HG03457 (cell line): ENCODE data around the gene SH3TC2.
A peak's percentile ranks its signal among the peaks of the same experiment; 100 is the strongest.

Source experiments
- ATAC-seq: cut with Tn5 transposase; IDR thresholded peaks from one replicate; pipeline ENCODE4 v1.9.1; 2021; ENCODE audit warnings: moderate number of reproducible peaks; ENCODE audit not compliant: unreplicated experiment

Gene SH3TC2

DNA sequence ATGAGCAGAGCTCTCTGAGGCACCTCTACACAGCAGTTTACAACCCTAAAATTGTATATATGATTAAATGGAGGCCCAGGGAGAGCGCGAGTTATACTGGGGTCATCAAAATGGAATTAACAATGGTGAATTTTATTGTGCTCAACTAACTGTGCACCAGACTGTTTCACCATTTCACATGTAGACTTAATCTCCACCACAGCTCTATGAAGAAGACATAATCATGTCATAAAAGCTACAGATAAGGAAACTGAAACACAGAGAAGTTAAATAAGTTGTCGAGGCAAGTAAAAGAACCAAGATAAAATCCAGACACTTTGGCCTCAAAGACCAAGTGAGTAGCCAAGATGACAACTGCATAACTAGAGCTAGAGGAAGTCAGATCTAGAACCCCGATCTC is 1.5 kb downstream of the SH3TC2 start:
- no peak for ATAC-seq

GRCh38 chr5:149060325-149060724 is 2.5 kb downstream of the SH3TC2 start:
- no peak for ATAC-seq

DNA sequence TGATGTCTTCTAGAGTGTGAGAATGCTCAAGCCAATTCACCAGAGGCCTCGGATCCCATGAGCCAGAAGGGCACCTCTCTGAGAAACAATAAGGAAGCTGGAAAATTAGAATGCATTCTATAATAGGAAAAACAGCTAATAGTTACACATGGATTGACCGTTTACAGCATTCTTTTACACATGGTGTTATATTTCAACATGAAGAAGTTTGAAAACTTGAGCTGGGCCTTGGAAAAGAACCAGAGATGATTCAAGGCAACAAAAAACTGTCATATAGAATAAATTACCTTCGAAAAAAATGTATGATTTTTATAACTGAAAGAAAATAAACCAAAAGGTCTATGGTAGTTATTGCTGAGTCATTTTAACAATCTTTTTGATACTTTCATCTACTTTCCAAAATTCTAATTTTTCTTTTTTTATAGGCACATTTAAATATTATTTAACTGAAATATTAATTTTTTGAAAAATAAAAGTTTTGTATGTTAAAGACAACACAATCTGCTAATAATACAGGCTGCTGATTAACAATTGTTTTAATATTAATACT is 6.2 kb downstream of the SH3TC2 start:
- no peak for ATAC-seq

DNA sequence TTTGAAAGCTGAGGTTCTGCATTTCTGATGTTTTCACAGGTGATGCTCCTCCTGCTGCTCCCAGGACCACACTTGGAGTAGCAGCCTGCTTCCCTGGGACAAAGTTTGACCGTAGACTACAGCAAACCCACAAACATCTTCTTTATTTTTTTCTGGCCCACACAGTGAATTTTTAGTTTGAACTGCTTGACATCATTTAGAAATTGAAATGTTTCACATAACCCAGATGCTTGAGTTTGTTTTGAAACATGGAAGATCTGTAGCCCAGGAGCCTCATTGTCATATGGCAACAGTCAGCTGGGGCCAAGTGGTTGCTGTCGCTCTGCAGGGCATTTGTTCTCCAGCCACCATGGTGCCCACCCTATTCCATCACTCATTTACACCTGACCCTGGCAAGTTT is 8.4 kb downstream of the SH3TC2 start:
- ATAC-seq: no peak

GRCh38 chr5:149053072-149053695 is 9.7 kb downstream of the SH3TC2 start:
- ATAC-seq: no peak

- ATAC-seq: no peak
Measured at GRCh38 chr5:149049371-149049781, 13.5 kb downstream of the SH3TC2 start.

- ATAC-seq: no peak
Measured at GRCh38 chr5:149048811-149049210, 14.1 kb downstream of the SH3TC2 start.

DNA sequence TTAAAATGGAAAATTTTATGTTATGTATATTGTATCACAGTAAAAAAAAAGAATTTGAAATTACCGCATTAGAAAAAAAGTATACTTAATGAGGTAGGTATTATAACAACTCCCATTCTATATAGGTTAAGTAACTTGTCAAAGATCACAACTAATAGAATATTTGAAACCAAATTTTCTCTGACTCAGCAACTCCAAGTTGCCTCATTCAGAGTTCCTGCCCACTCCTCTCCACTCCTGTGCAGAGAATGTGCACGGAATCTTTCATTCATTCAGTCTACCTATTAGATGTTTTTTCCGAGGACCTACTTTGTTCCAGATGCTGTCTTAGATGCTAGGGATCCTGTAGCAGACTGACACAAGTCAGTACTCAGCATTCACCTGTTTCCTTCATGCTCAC is 15.4 kb downstream of the SH3TC2 start:
- ATAC-seq: no peak

GRCh38 chr5:149046196-149046829 is 16.5 kb downstream of the SH3TC2 start:
- no peak for ATAC-seq

DNA sequence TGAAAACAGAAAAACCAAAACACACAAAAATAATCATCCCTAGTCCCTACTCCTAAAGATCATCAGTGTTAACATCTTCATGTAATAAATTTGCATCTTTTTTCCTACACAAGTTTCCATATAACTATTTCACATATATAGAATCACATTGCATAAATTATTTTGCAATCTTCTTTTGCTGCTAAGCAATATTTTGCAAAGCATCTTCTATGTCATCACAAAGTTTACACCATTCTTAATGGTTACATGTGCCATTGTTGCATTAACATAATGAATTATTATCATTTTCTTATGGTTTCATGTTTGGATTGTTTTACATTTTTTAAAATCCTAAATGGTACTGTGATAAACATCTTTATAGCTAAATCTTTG is 17.8 kb downstream of the SH3TC2 start:
- no peak for ATAC-seq

DNA sequence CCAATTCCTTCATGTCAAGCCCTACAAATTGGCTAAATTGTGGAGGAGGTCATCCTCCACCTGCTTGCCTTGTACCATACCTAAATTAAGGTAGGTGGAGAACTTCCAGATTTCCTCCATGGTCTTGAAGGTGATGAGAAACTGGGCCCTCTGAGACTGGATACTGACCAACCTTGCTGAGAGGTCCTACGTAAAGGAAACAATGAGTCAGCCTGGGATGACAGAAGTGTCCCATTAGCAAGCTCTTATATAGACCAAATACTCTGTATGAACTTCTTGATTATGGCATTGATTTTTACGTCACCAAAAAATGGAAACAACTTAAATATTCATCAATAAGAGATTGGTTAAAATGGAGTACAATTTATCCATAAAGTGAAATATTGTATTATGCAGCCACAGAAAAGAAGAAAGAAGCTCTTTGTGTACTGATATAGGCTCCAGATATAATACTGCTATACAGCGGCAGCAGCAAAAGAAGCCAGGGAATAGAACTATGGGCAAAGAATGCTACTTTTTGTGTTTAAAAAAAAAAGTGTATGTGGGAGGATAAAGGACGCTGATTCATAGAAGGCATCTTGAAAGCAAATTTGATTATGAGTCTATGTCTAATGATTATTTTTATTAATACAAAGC is 18.3 kb downstream of the SH3TC2 start:
- no peak for ATAC-seq

DNA sequence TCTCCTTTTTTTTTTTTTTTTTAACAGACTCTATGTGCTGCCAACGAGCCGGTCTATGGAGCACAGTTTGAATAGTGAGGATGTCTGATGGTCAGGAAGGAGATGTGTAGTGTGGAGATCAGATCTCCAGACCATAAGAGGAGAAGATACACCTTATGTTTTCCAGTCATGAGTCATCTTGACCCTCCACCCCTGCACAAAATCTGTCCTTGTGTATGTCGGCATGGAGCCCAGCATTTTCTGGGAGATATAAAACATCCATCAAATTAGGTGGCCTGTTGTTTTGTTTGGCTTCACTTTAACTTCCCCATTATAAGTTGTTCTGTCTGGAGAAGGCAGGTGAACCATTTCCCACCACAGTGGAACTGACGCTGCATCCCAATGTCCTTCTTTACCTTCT is 19.2 kb downstream of the SH3TC2 start:
- no peak for ATAC-seq

- no peak for ATAC-seq
Measured at GRCh38 chr5:149042865-149043264, 20.0 kb downstream of the SH3TC2 start.

- no peak for ATAC-seq
Measured at GRCh38 chr5:149041242-149041641, 21.6 kb downstream of the SH3TC2 start.

GRCh38 chr5:149040421-149040820 is 22.4 kb downstream of the SH3TC2 start:
- no peak for ATAC-seq

- no peak for ATAC-seq
Measured at GRCh38 chr5:149039506-149039905, 23.4 kb downstream of the SH3TC2 start.

- no peak for ATAC-seq
Measured at GRCh38 chr5:149038336-149039080, 24.4 kb downstream of the SH3TC2 start.

DNA sequence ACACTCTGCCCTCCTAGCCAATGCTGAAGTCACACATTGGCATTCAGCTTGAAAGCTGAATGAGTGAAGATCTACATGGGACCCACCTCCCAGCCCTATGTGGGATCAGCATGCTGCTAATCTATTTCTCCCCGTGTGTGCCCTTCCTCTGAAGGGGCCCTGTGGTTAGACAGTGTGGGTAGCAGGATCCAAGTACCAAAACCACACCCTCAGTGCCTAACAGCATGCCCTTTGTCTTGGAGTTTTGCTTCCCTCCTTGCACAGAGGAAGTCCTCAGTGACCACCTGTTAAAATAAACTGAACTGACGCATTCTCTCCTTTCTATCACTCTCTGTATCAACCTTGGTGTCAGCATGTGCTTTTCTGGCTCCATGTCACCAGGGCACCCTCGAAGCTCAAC is 25.0 kb downstream of the SH3TC2 start:
- ATAC-seq: no peak

GRCh38 chr5:149036970-149037369 is 25.9 kb downstream of the SH3TC2 start:
- no peak for ATAC-seq

DNA sequence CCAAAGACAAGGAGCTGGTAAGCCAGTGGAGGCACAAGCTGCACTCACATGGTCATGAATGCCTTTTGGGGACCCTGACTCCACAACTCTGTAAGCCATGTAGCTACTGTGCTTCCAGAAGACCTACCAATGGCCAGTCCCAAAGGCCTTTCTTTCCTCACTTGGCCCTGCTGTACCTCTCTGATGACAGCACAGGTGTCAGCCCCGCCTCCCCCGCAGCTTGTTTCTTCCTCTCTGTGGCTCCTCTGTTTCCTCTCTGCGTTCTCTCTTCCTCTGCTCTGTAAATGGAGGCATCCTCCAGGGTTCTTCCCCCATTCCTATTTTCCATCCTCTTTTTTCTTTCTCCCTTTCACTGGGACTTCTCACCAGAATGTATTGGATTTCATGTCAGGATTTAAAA is 26.7 kb downstream of the SH3TC2 start:
- no peak for ATAC-seq

GRCh38 chr5:149035372-149035790 is 27.5 kb downstream of the SH3TC2 start:
- ATAC-seq: peak; percentile 87
